Progenitor cell of endocrine pancreas (in vitro differentiated cells): ENCODE results near the gene GALNT1. TPM values are rescaled to one million over a fixed set of nuclear protein-coding genes. Genes with fewer than 3 reads are reported as not detected.

ENCODE experiments used
- DNase-seq: peaks from one replicate; pipeline ENCODE4 v3.0.0; 2021; ENCODE audit warnings: low spot score; ENCODE audit not compliant: unreplicated experiment
- H3K27ac Mint-ChIP-seq: 2 replicates; pipeline ENCODE4 v1.8.0; 2021; ENCODE audit warnings: mild to moderate bottlenecking, moderate library complexity, mixed read lengths
- H3K27me3 Mint-ChIP-seq: 2 replicates; pipeline ENCODE4 v1.8.0; 2021; ENCODE audit warnings: mixed read lengths
- H3K36me3 Mint-ChIP-seq: 2 replicates; pipeline ENCODE4 v1.8.0; 2022; ENCODE audit warnings: mixed read lengths; ENCODE audit not compliant: insufficient read depth
- H3K4me1 Mint-ChIP-seq: 2 replicates; pipeline ENCODE4 v1.8.0; 2021; ENCODE audit warnings: low read depth, mixed read lengths
- H3K4me3 Mint-ChIP-seq: 2 replicates; pipeline ENCODE4 v1.8.0; 2021; ENCODE audit warnings: low read depth, mild to moderate bottlenecking, moderate library complexity, mixed read lengths
- H3K9me3 Mint-ChIP-seq: 2 replicates; pipeline ENCODE4 v1.8.0; 2021; ENCODE audit warnings: low read depth, mixed read lengths
- CTCF ChIP-seq: fragments of 200-600 bp; sonication (generic); IDR thresholded peaks from one replicate; pipeline ENCODE4 v1.5.0; 2021; ENCODE audit warnings: antibody characterized with exemption, mild to moderate bottlenecking; ENCODE audit not compliant: unreplicated experiment
- microRNA-seq: library from miRNA; unstranded; fragments of <30 nt; microRNA quantifications from one replicate; pipeline ENCODE4 v1.1.0, GENCODE V29; 2020; ENCODE audit warnings: borderline number of aligned reads; ENCODE audit not compliant: unreplicated experiment
- total RNA-seq: library from RNA; stranded (reverse); gene quantifications from 2 replicates; pipeline ENCODE4 v1.2.1, GENCODE V29; 2021

Gene GALNT1
- total RNA-seq, 1 donor from 2014 or later = 92.8 TPM

- peaks cover 15% of the 10 kb centered on the region for H3K9me3 Mint-ChIP-seq
- TF ChIP-seq CTCF = peak; percentile 92
- peaks cover 6% of the 10 kb centered on the region for H3K4me1 Mint-ChIP-seq
- H3K36me3 Mint-ChIP-seq = peaks cover 1% of the 10 kb centered on the region
- peaks cover 2% of the 10 kb centered on the region for H3K27me3 Mint-ChIP-seq
- peak overlapping the region; percentile 33 for H3K27ac Mint-ChIP-seq
- H3K4me3 Mint-ChIP-seq = no peak overlapping the region
- peak; percentile 46 for DNase-seq
These were observed 175.1 kb downstream of the GALNT1 start for GRCh38 chr18:35756506-35757117.

Small RNA genes lying within 50 kb of the gene (microRNA-seq; reads per million reads assigned to microRNA genes)
- not detected for gene MIR3975

Other genes with a start within 250 kb of the GALNT1 start
- 70.3 and 76.1 TPM in 2 replicates for gene ZNF24, start 237.3 kb upstream of the GALNT1 start, total RNA-seq
- 4.5 and 5.9 TPM in 2 replicates for gene ZNF396, start 204.4 kb upstream of the GALNT1 start, total RNA-seq
- gene INO80C, start 83.8 kb upstream of the GALNT1 start, total RNA-seq = 30.0 and 31.6 TPM in 2 replicates